Loucy (cell line): ENCODE measurements around the gene SERPINA9.

Source experiments
- H2AFZ ChIP-seq: fragments of 200-600 bp; sonication (generic); 2 replicates; pipeline ENCODE4 v1.6.0; 2016; ENCODE audit warnings: antibody characterized with exemption, mild to moderate bottlenecking, low read length, moderate library complexity
- H3F3A ChIP-seq: fragments of 200-600 bp; 2 replicates; pipeline ENCODE4 v1.6.0; 2016; ENCODE audit warnings: antibody characterized with exemption, low read depth, mild to moderate bottlenecking
- H3K27me3 ChIP-seq: fragments of 200-600 bp; sonication (generic); 2 replicates; pipeline ENCODE4 v1.6.1; 2014; ENCODE audit warnings: low read length, mild to moderate bottlenecking; ENCODE audit not compliant: insufficient read depth, poor library complexity, severe bottlenecking
- H3K36me3 ChIP-seq: fragments of 200-600 bp; sonication (generic); 2 replicates; pipeline ENCODE4 v1.6.1; 2016; ENCODE audit warnings: low read length; ENCODE audit not compliant: insufficient read depth
- H3K4me1 ChIP-seq: fragments of 200-600 bp; sonication (generic); 2 replicates; pipeline ENCODE4 v1.5.1; 2014; ENCODE audit warnings: low read length, mild to moderate bottlenecking; ENCODE audit not compliant: insufficient read depth, poor library complexity, severe bottlenecking
- H3K4me2 ChIP-seq: fragments of 200-600 bp; sonication (generic); 2 replicates; pipeline ENCODE4 v1.6.0; 2014; ENCODE audit warnings: antibody characterized with exemption, low read length, low read depth, mild to moderate bottlenecking; ENCODE audit not compliant: poor library complexity, severe bottlenecking
- H3K4me3 ChIP-seq: fragments of 200-600 bp; sonication (generic); 2 replicates; pipeline ENCODE4 v1.5.1; 2014; ENCODE audit warnings: low read length, mild to moderate bottlenecking, mixed read lengths; ENCODE audit not compliant: poor library complexity, severe bottlenecking
- H3K79me2 ChIP-seq: fragments of 200-600 bp; sonication (generic); 2 replicates; pipeline ENCODE4 v1.6.1; 2014; ENCODE audit warnings: low read length; ENCODE audit not compliant: insufficient read depth
- H3K9ac ChIP-seq: fragments of 200-600 bp; sonication (generic); 2 replicates; pipeline ENCODE4 v1.6.0; 2014; ENCODE audit warnings: mild to moderate bottlenecking, low read depth, low read length, moderate library complexity; ENCODE audit not compliant: poor library complexity, severe bottlenecking
- H3K9me2 ChIP-seq: fragments of 200-600 bp; sonication (generic); replicated peaks from 2 replicates; pipeline ENCODE4 v1.6.1; 2016; ENCODE audit warnings: low read depth, low read length, mixed read lengths
- H3K9me3 ChIP-seq: fragments of 200-600 bp; sonication (generic); 2 replicates; pipeline ENCODE4 v1.6.1; 2014; ENCODE audit warnings: mild to moderate bottlenecking, antibody characterized with exemption, low read length, low read depth; ENCODE audit not compliant: insufficient read depth
- H4K20me1 ChIP-seq: fragments of 200-600 bp; sonication (generic); 2 replicates; pipeline ENCODE4 v1.6.0; 2014; ENCODE audit warnings: antibody characterized with exemption, low read length, mild to moderate bottlenecking; ENCODE audit not compliant: insufficient read depth, poor library complexity, severe bottlenecking
- EZH2phosphoT487 ChIP-seq: fragments of 200-600 bp; IDR thresholded peaks from 2 replicates; pipeline ENCODE4 v1.6.1; 2018; ENCODE audit warnings: antibody characterized with exemption, mild to moderate bottlenecking, moderate library complexity, borderline replicate concordance
- TF ChIP-seq, protein P1 (sequence below): fragments of 200-600 bp; sonication (generic); conservative IDR thresholded peaks from 2 replicates; pipeline ENCODE4 v1.5.1; 2014; ENCODE audit warnings: mild to moderate bottlenecking, antibody characterized with exemption, low read length

SERPINA9 gene

DNA sequence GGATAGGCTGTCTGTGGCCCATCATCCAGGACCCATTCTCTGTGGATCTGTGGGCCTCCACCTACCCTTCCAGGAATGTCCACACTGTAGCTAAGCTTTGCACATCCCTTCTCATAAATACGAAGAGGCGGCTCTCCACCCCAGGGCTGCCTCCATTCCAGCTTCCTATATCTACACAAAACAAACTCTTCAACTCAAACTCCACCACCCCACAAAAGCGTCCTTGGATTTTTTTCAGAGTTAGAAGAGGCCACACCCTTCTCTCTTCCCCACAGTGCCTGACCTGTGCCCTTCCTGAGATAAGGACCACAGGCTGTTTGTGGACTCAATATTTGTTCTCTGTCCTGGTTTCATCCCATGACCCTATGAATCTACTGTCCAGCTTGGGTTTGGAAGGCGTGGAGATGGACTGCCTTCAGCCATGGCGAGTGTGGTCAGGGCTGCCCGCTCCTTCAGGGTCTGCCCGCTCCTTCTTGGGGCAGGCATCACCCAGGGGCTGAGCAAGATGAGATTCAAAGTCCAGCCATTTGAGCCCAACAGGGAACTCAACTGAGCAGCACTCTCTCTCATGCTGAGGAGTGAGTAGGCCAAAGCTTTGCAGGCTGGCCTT is 46.2 kb upstream of the SERPINA9 start:
- no peaks in the 10 kb centered on the region for H3K9me2 ChIP-seq
- H3K9ac ChIP-seq: no peak overlapping the region
- no peak overlapping the region for H2AFZ ChIP-seq
- H4K20me1 ChIP-seq: no peaks in the 10 kb centered on the region
- no peaks in the 10 kb centered on the region for H3K36me3 ChIP-seq
- no peak overlapping the region for H3K4me3 ChIP-seq
- H3K27me3 ChIP-seq: no peaks in the 10 kb centered on the region
- TF ChIP-seq, protein P1, sequence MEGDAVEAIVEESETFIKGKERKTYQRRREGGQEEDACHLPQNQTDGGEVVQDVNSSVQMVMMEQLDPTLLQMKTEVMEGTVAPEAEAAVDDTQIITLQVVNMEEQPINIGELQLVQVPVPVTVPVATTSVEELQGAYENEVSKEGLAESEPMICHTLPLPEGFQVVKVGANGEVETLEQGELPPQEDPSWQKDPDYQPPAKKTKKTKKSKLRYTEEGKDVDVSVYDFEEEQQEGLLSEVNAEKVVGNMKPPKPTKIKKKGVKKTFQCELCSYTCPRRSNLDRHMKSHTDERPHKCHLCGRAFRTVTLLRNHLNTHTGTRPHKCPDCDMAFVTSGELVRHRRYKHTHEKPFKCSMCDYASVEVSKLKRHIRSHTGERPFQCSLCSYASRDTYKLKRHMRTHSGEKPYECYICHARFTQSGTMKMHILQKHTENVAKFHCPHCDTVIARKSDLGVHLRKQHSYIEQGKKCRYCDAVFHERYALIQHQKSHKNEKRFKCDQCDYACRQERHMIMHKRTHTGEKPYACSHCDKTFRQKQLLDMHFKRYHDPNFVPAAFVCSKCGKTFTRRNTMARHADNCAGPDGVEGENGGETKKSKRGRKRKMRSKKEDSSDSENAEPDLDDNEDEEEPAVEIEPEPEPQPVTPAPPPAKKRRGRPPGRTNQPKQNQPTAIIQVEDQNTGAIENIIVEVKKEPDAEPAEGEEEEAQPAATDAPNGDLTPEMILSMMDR: no peak
- TF ChIP-seq EZH2phosphoT487: no peak
- no peaks in the 10 kb centered on the region for H3K9me3 ChIP-seq
- no peaks in the 10 kb centered on the region for H3K4me1 ChIP-seq
- H3K79me2 ChIP-seq: no peaks in the 10 kb centered on the region
- H3K4me2 ChIP-seq: no peak overlapping the region
- H3F3A ChIP-seq: no peaks in the 10 kb centered on the region

DNA sequence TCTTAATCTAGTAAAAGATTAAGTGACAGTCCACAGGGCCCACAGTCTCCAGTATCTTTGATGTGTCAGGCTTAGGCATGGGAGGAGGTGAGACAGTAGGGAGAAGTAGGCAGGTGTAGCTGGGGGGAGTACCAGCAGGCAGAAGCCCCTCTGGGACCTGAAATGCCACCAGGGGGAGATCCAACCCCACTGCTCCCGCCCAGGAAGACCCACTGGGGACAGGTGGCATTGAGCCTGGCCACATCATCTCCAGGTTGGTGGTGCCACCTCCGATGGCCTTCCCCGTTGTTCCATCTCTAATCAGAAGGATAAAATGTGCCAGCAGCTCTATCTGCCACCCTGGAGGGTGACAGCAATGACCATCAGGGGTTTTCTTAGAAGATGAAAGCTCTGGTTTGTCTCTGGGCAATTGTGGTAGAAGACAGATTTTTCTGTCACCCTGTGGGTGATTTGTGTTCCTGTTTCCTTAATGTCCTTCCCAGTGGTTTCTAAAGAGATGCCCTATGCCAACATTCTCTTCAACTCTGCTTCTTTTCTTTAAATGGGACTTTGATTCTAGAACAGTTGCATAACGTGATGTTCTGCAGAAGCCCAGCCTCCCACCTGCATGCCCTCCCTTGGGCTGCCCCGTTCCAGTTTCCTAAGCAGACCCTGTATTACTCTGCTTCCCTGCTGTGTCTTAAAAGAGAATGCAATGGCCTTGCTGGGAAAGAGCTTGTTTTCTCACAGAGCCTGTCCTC is 45.5 kb upstream of the SERPINA9 start:
- Histone ChIP-seq H3K9ac (no peak overlapping the region), H3K9me2 (no peaks in the 10 kb centered on the region), H4K20me1 (no peaks in the 10 kb centered on the region), H3K9me3 (no peaks in the 10 kb centered on the region), H3K79me2 (no peaks in the 10 kb centered on the region), H3F3A (no peaks in the 10 kb centered on the region), H3K4me3 (no peak overlapping the region), H2AFZ (no peak overlapping the region), H3K36me3 (no peaks in the 10 kb centered on the region), H3K27me3 (no peaks in the 10 kb centered on the region), H3K4me1 (no peaks in the 10 kb centered on the region), H3K4me2 (no peak overlapping the region)
- TF ChIP-seq, protein P1: no peak
- TF ChIP-seq EZH2phosphoT487: no peak

DNA sequence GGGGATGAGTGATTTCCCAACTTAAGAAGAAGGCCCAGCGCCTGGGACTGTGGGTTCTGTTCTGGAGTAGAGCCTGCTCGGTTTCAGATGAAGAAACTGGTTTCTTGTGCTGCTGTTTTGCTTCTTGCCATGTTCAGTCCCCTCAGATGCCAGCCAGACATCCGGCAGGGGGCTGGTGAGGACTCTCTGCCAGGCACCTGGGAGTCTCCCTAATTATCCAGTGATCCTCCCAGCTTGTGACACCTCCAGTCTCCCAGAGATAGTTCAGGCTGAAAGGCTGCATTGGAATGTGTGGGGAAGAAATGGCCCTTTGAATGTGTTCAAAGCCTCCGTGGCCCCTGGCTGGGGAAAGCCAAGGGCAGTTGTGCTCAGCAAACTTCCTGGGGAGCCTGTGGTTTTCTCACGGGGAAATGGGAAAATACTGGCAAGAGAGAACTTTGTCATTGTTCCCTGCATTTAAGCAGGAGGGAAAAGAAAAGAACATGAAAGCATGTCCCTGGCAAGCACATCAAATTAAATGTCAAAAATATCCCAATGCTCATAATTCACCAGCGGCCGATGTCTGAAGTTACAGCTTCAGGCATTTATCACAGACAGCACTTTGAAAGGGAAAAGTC is 41.8 kb upstream of the SERPINA9 start:
- no peaks in the 10 kb centered on the region for H3K4me1 ChIP-seq
- no peaks in the 10 kb centered on the region for H3K27me3 ChIP-seq
- H3K4me2 ChIP-seq: no peak overlapping the region

More for the DNA sequence above, 41.8 kb upstream of the SERPINA9 start:
- H3K9me3 ChIP-seq: no peaks in the 10 kb centered on the region
- TF ChIP-seq EZH2phosphoT487: no peak
- TF ChIP-seq, protein P1: no peak
- no peaks in the 10 kb centered on the region for H4K20me1 ChIP-seq
- H3K4me3 ChIP-seq: no peak overlapping the region
- no peak overlapping the region for H2AFZ ChIP-seq
- no peaks in the 10 kb centered on the region for H3K79me2 ChIP-seq
- H3F3A ChIP-seq: no peaks in the 10 kb centered on the region
- no peak overlapping the region for H3K9ac ChIP-seq
- H3K36me3 ChIP-seq: no peaks in the 10 kb centered on the region
- H3K9me2 ChIP-seq: no peaks in the 10 kb centered on the region
